ENCODE measurements around the gene BDKRB2. TPM values are rescaled to one million over a fixed set of nuclear protein-coding genes. Genes with fewer than 3 reads are reported as not detected.

Gene BDKRB2
- total and polyA plus RNA-seq, 8 donors = 3.5 to 14.2 (median 6.1) TPM; not detected in 1

- 74 to 96% (median 88%) methylated on average over 2 of the region's 2 CpGs for WGBS, 5 donors
- Histone ChIP-seq H3K4me3 (no peak overlapping the region), H3K4me1 (peaks cover 11 to 34% (median 23%) of the 10 kb centered on the region in 4 donors), H3K9me3 (no peaks in the 10 kb centered on the region), H3K36me3 (no peaks in the 10 kb centered on the region), H3K27me3 (peaks cover 0 to 17% (median 0%) of the 10 kb centered on the region in 3 donors), H3K27ac (peak overlapping the region in 4 of 5 donors; percentile 32 to 75 (median 64))
- TF ChIP-seq CTCF (IDR thresholded peaks at IDR 0.05) (no peak), POLR2AphosphoS5 (IDR thresholded peaks at IDR 0.05) (peak in 1 of 3 donors; percentile 20)
- intact Hi-C loops (cut with DNase I; ENCODE audit: low total_unique reads) = no loop called here
- DNase-seq = no peak
Observed at GRCh38 chr14:96176275-96176674, 28.4 kb upstream of the BDKRB2 start.

GRCh38 chr14:96176811-96177211 is 27.8 kb upstream of the BDKRB2 start:
- no peak for TF ChIP-seq EP300 (IDR thresholded peaks at IDR 0.05)
- peak in 2 of 3 donors; percentile 44 to 58 for TF ChIP-seq POLR2AphosphoS5 (IDR thresholded peaks at IDR 0.05)
- H3K27ac ChIP-seq = peak overlapping the region in 4 of 5 donors; percentile 17 to 75 (median 64)
- intact Hi-C loops (cut with DNase I; ENCODE audit: low total_unique reads) = no loop called here
- H3K4me3 ChIP-seq = no peak overlapping the region
- H3K9me3 ChIP-seq = no peaks in the 10 kb centered on the region
- H3K4me1 ChIP-seq = peaks cover 11 to 34% (median 23%) of the 10 kb centered on the region in 4 donors
- H3K36me3 ChIP-seq = no peaks in the 10 kb centered on the region
- WGBS, 5 donors = 24 to 67% (median 46%) methylated on average over 8 of the region's 8 CpGs
- peaks cover 0 to 17% (median 0%) of the 10 kb centered on the region in 3 donors for H3K27me3 ChIP-seq
- DNase-seq = peak in 1 of 2 donors; percentile 51

GRCh38 chr14:96177766-96178375 is 26.8 kb upstream of the BDKRB2 start:
- no peaks in the 10 kb centered on the region for H3K9me3 ChIP-seq
- DNase-seq = peak in 1 of 2 donors; percentile 32

GRCh38 chr14:96178461-96179321 is 25.9 kb upstream of the BDKRB2 start:
- peak overlapping the region in 4 of 5 donors; percentile 17 to 75 (median 63) for H3K27ac ChIP-seq
- 72 to 76% (median 75%) methylated on average over 7 to 10 of the region's 10 CpGs for WGBS, 5 donors
- no peaks in the 10 kb centered on the region for H3K36me3 ChIP-seq
- DNase-seq = no peak
- no peak overlapping the region for H3K4me3 ChIP-seq
- TF ChIP-seq CTCF (IDR thresholded peaks at IDR 0.05) = no peak
- TF ChIP-seq POLR2AphosphoS5 (IDR thresholded peaks at IDR 0.05) = no peak
- no peak for TF ChIP-seq POLR2A (IDR thresholded peaks at IDR 0.05)
- TF ChIP-seq EP300 (IDR thresholded peaks at IDR 0.05) = no peak
- H3K9me3 ChIP-seq = no peaks in the 10 kb centered on the region
- intact Hi-C loops (cut with DNase I; ENCODE audit: low total_unique reads) = no loop called here
- peaks cover 11 to 34% (median 23%) of the 10 kb centered on the region in 4 donors for H3K4me1 ChIP-seq
- H3K27me3 ChIP-seq = peaks cover 0 to 10% (median 0%) of the 10 kb centered on the region in 3 donors

More at GRCh38 chr14:96177766-96178375, 26.8 kb upstream of the BDKRB2 start:
- no peaks in the 10 kb centered on the region for H3K36me3 ChIP-seq
- 17 to 27% (median 25%) methylated on average over 10 of the region's 10 CpGs for WGBS, 5 donors
- intact Hi-C loops (cut with DNase I; ENCODE audit: low total_unique reads) = no loop called here
- H3K27me3 ChIP-seq = peaks cover 0 to 17% (median 0%) of the 10 kb centered on the region in 3 donors
- peaks cover 11 to 34% (median 23%) of the 10 kb centered on the region in 4 donors for H3K4me1 ChIP-seq
- H3K4me3 ChIP-seq = no peak overlapping the region
- H3K27ac ChIP-seq = peak overlapping the region in 4 of 5 donors; percentile 17 to 75 (median 64)
- no peak for TF ChIP-seq POLR2AphosphoS5 (IDR thresholded peaks at IDR 0.05)
- TF ChIP-seq EP300 (IDR thresholded peaks at IDR 0.05) = no peak
- TF ChIP-seq CTCF (IDR thresholded peaks at IDR 0.05) = no peak
- TF ChIP-seq POLR2A (IDR thresholded peaks at IDR 0.05) = no peak
